Activated CD8-positive, alpha-beta memory T cell treated with anti-CD3 and anti-CD28 coated beads, Interleukin-2, amount 50 U/mL, for 1 hour (primary cell): ENCODE measurements around the gene SEMA5A.

Experiments
- DNase-seq: peaks from one replicate; pipeline ENCODE4 v3.0.0-alpha.2; 2020; ENCODE audit errors: extremely low read depth

SEMA5A gene

GRCh38 chr5:9399094-9399493 is 146.8 kb downstream of the SEMA5A start:
- DNase-seq: no peak

DNA sequence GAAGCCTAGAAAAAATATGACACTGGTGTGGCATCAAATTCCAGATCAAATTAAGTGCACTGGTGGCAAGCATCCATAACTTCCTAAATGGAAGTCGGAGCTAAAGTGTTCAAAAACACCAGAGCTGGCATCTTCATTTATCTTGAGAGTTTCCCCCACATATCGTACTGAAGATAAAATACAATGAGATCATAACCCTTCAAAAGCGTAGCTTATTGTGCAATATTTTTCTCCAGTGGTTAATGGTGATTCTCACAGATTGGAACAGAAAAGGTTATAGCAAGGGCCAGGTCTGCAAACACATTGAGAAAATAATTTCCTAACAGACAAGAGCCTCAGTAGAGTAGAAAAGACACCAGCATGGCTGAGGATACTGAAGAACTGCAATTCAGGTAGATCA is 147.6 kb downstream of the SEMA5A start:
- no peak for DNase-seq

- DNase-seq: no peak
Observed at GRCh38 chr5:9396285-9396770, 149.5 kb downstream of the SEMA5A start.

- DNase-seq: no peak
Observed at GRCh38 chr5:9395706-9396105, 150.2 kb downstream of the SEMA5A start.

GRCh38 chr5:9394221-9394620 is 151.7 kb downstream of the SEMA5A start:
- no peak for DNase-seq

GRCh38 chr5:9392625-9393024 is 153.2 kb downstream of the SEMA5A start:
- no peak for DNase-seq

GRCh38 chr5:9391080-9391479 is 154.8 kb downstream of the SEMA5A start:
- DNase-seq: no peak

- DNase-seq: no peak
Observed at GRCh38 chr5:9390113-9390512, 155.8 kb downstream of the SEMA5A start.

- DNase-seq: no peak
Observed at GRCh38 chr5:9388941-9389674, 156.8 kb downstream of the SEMA5A start.

DNA sequence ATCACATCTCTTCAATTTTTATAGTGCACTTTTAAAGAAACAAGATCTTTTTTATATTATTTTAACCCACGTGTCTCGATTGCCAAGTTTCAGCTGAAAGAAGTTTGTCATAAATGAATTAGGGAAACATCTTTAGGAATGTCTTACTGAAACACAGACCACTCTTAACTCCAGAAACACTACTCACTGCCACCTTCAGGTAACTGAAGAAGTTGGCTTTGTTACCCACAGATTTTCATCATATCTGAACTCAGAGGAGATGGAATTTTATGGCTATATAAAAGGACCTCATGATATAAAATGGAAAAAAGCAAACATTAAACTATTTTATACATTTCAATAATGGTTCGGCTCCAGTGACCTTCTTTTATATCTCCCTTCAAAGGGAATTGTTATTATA is 158.0 kb downstream of the SEMA5A start:
- DNase-seq: no peak

GRCh38 chr5:9386945-9387344 is 158.9 kb downstream of the SEMA5A start:
- DNase-seq: no peak

- DNase-seq: no peak
Observed at GRCh38 chr5:9382522-9382921, 163.4 kb downstream of the SEMA5A start.

GRCh38 chr5:9381464-9381863 is 164.4 kb downstream of the SEMA5A start:
- DNase-seq: no peak

- no peak for DNase-seq
Observed at GRCh38 chr5:9380109-9380508, 165.8 kb downstream of the SEMA5A start.

GRCh38 chr5:9376363-9377117 is 169.3 kb downstream of the SEMA5A start:
- no peak for DNase-seq

- DNase-seq: no peak
Observed at GRCh38 chr5:9375756-9376155, 170.1 kb downstream of the SEMA5A start.

GRCh38 chr5:9374025-9374424 is 171.8 kb downstream of the SEMA5A start:
- no peak for DNase-seq

DNA sequence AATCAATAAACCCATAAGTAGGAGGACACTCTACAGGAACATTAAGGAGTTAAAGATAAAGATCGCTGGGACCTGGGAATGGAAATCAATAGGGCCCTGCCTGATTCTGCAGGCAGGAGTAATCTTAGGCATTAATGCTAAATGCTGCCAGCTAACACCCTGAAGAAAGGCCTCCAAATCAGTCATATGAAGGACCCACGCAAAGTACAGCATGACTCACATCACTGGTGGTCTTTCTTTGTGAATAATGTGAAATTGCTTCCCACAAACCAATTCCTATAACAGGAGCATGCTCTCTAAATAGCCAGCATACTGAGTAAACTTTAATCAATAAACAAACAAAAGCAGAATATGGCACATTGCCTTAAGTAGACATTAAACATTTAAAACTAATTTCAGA is 172.3 kb downstream of the SEMA5A start:
- no peak for DNase-seq

DNA sequence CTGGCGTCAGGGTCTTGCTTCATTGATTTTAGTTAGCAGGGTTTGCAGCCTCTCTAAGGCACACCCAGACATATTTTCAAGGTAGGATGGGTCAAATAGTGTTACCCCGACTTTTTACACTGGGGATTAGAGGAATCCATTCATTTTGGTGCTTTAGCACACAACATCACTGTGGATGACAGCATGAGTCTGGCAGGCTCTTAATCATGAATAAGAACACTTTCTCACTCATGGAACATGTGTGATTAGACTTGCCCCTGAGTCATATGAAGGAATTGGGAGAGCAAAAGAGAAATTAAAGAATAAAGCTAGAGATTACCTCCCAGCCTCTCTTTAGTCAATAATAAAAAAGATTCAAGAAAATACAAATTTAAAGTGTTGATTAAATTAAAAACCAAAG is 175.6 kb downstream of the SEMA5A start:
- DNase-seq: no peak

GRCh38 chr5:9365512-9365911 is 180.4 kb downstream of the SEMA5A start:
- no peak for DNase-seq

GRCh38 chr5:9363449-9363848 is 182.4 kb downstream of the SEMA5A start:
- no peak for DNase-seq

- DNase-seq: no peak
Observed at GRCh38 chr5:9363026-9363425, 182.8 kb downstream of the SEMA5A start.

DNA sequence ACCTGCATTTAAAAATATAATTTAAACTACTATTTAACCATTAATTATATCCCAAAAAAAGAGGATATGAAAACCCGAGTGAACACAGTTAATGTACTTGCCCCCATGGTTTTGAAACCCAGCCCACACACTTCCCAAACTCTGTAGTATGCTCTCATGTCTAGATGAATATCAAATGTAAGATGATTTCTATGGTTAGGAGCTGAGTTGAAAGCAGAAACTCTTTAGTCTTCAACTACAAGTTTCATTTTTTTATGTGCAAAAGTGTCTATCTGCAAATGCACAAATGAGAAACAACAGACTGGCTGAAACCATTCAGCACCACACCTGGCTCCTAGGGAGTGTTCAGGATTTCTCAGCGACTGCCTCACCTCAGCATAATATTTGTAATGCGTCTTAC is 183.3 kb downstream of the SEMA5A start:
- no peak for DNase-seq
